ENCODE data around the gene ATP8A2. TPM values are rescaled to one million over a fixed set of nuclear protein-coding genes. Genes with fewer than 3 reads are reported as not detected.

The ATP8A2 gene
- total and polyA plus RNA-seq, 9 donors, result 0.23 to 0.95 (median 0.35) TPM

GRCh38 chr13:25584087-25584486 is 212.3 kb downstream of the ATP8A2 start:
- H3K4me3 ChIP-seq, result no peak overlapping the region
- TF ChIP-seq POLR2A (IDR thresholded peaks at IDR 0.05) (no peak), CTCF (IDR thresholded peaks at IDR 0.05) (no peak), EP300 (IDR thresholded peaks at IDR 0.05) (no peak)
- no peaks in the 10 kb centered on the region for H3K4me1 ChIP-seq (ENCODE audit: insufficient read depth)
- no peaks in the 10 kb centered on the region for H3K27me3 ChIP-seq
- no peaks in the 10 kb centered on the region for H3K36me3 ChIP-seq
- no peak for DNase-seq
- no peak overlapping the region for H3K27ac ChIP-seq
- 58 to 93% (median 76%) methylated on average over 6 of the region's 6 CpGs for WGBS, 3 donors
- H3K9me3 ChIP-seq, result no peaks in the 10 kb centered on the region
- intact Hi-C loops (cut with DNase I), result no loop called here

GRCh38 chr13:25585000-25585399 is 213.2 kb downstream of the ATP8A2 start:
- DNase-seq, result no peak
- intact Hi-C loops (cut with DNase I), result no loop called here
- 67 to 75% (median 74%) methylated on average over 5 of the region's 5 CpGs for WGBS, 3 donors

GRCh38 chr13:25587326-25587980 is 215.7 kb downstream of the ATP8A2 start:
- no peaks in the 10 kb centered on the region for H3K9me3 ChIP-seq
- no peak overlapping the region for H3K4me3 ChIP-seq
- no peaks in the 10 kb centered on the region for H3K36me3 ChIP-seq
- intact Hi-C loops (cut with DNase I), result no loop called here
- H3K27ac ChIP-seq, result no peak overlapping the region
- WGBS, 3 donors, result 33 to 50% (median 33%) methylated on average over 1 of the region's 1 CpG
- H3K4me1 ChIP-seq (ENCODE audit: insufficient read depth), result no peaks in the 10 kb centered on the region
- no peak for DNase-seq
- TF ChIP-seq EP300 (IDR thresholded peaks at IDR 0.05) (no peak), POLR2A (IDR thresholded peaks at IDR 0.05) (no peak), CTCF (IDR thresholded peaks at IDR 0.05) (no peak)
- no peaks in the 10 kb centered on the region for H3K27me3 ChIP-seq

More at GRCh38 chr13:25585000-25585399, 213.2 kb downstream of the ATP8A2 start:
- no peaks in the 10 kb centered on the region for H3K9me3 ChIP-seq
- H3K36me3 ChIP-seq, result no peaks in the 10 kb centered on the region
- no peaks in the 10 kb centered on the region for H3K27me3 ChIP-seq
- H3K27ac ChIP-seq, result no peak overlapping the region
- H3K4me3 ChIP-seq, result no peak overlapping the region
- TF ChIP-seq CTCF (IDR thresholded peaks at IDR 0.05) (no peak), EP300 (IDR thresholded peaks at IDR 0.05) (no peak), POLR2A (IDR thresholded peaks at IDR 0.05) (no peak)
- no peaks in the 10 kb centered on the region for H3K4me1 ChIP-seq (ENCODE audit: insufficient read depth)

GRCh38 chr13:25588336-25589060 is 216.7 kb downstream of the ATP8A2 start:
- no peak overlapping the region for H3K4me3 ChIP-seq
- intact Hi-C loops (cut with DNase I), result no loop called here
- no peaks in the 10 kb centered on the region for H3K36me3 ChIP-seq
- no peaks in the 10 kb centered on the region for H3K4me1 ChIP-seq (ENCODE audit: insufficient read depth)
- no peaks in the 10 kb centered on the region for H3K9me3 ChIP-seq
- no peaks in the 10 kb centered on the region for H3K27me3 ChIP-seq
- no peak overlapping the region for H3K27ac ChIP-seq
- no peak for DNase-seq
- WGBS, 3 donors, result 88 to 93% (median 91%) methylated on average over 12 of the region's 12 CpGs
- no peak for TF ChIP-seq EP300 (IDR thresholded peaks at IDR 0.05)
- TF ChIP-seq CTCF (IDR thresholded peaks at IDR 0.05), result no peak
- TF ChIP-seq POLR2A (IDR thresholded peaks at IDR 0.05), result no peak
